HEK293 (cell line): ENCODE measurements around the gene HOTAIR.

ENCODE experiments used
- BCL11A ChIP-seq: fragments of 450-650 bp; formaldehyde crosslinking; IDR thresholded peaks from 2 replicates; pipeline ENCODE4 v1.5.1; 2016; ENCODE audit warnings: low read depth, missing biosample characterization, missing genetic modification characterization
- GLIS2 ChIP-seq: fragments of 450-650 bp; formaldehyde crosslinking; IDR thresholded peaks from 2 replicates; pipeline ENCODE4 v1.5.1; 2016; ENCODE audit warnings: missing biosample characterization, missing genetic modification characterization
- MZF1 ChIP-seq: fragments of 450-650 bp; formaldehyde crosslinking; IDR thresholded peaks from 2 replicates; pipeline ENCODE4 v1.5.1; 2017; ENCODE audit warnings: missing biosample characterization, missing genetic modification characterization, borderline replicate concordance
- SALL2 ChIP-seq: fragments of 450-650 bp; formaldehyde crosslinking; IDR thresholded peaks from 2 replicates; pipeline ENCODE4 v1.5.0; 2017; ENCODE audit warnings: missing biosample characterization, mild to moderate bottlenecking, missing genetic modification characterization, borderline replicate concordance
- SETDB1 ChIP-seq: IDR thresholded peaks from one replicate; pipeline ENCODE4 v1.6.1; 2017; ENCODE audit warnings: mild to moderate bottlenecking, low read length, moderate library complexity, mixed read lengths; ENCODE audit not compliant: insufficient read length
- SP7 ChIP-seq: fragments of 450-650 bp; formaldehyde crosslinking; IDR thresholded peaks from 2 replicates; pipeline ENCODE4 v1.5.1; 2016; ENCODE audit warnings: missing biosample characterization, missing genetic modification characterization
- ZEB2 ChIP-seq: fragments of 450-650 bp; formaldehyde crosslinking; IDR thresholded peaks from 2 replicates; pipeline ENCODE4 v1.5.1; 2016; ENCODE audit warnings: missing biosample characterization, missing genetic modification characterization
- ZFP41 ChIP-seq: fragments of 450-650 bp; formaldehyde crosslinking; IDR thresholded peaks from 2 replicates; pipeline ENCODE4 v1.5.1; 2016; ENCODE audit warnings: missing biosample characterization, missing genetic modification characterization, borderline replicate concordance
- ZNF114 ChIP-seq: fragments of 450-650 bp; formaldehyde crosslinking; IDR thresholded peaks from 2 replicates; pipeline ENCODE4 v1.5.0; 2017; ENCODE audit warnings: missing biosample characterization, missing genetic modification characterization
- ZNF169 ChIP-seq: fragments of 450-650 bp; formaldehyde crosslinking; IDR thresholded peaks from 2 replicates; pipeline ENCODE4 v1.5.1; 2016; ENCODE audit warnings: missing biosample characterization, missing genetic modification characterization
- ZNF211 ChIP-seq: fragments of 450-650 bp; formaldehyde crosslinking; IDR thresholded peaks from 2 replicates; pipeline ENCODE4 v1.5.1; 2016; ENCODE audit warnings: low read depth, missing biosample characterization, missing genetic modification characterization
- ZNF221 ChIP-seq: fragments of 450-650 bp; formaldehyde crosslinking; IDR thresholded peaks from 2 replicates; pipeline ENCODE4 v1.5.1; 2017; ENCODE audit warnings: missing biosample characterization, missing genetic modification characterization, borderline replicate concordance
- ZNF324 ChIP-seq: fragments of 450-650 bp; formaldehyde crosslinking; IDR thresholded peaks from 2 replicates; pipeline ENCODE4 v1.5.1; 2016; ENCODE audit warnings: missing biosample characterization, missing genetic modification characterization
- ZNF391 ChIP-seq: fragments of 450-650 bp; formaldehyde crosslinking; IDR thresholded peaks from 2 replicates; pipeline ENCODE4 v1.5.1; 2016; ENCODE audit warnings: low read depth, missing biosample characterization, missing genetic modification characterization, borderline replicate concordance
- ZNF394 ChIP-seq: fragments of 450-650 bp; formaldehyde crosslinking; IDR thresholded peaks from 2 replicates; pipeline ENCODE4 v1.5.1; 2016; ENCODE audit warnings: missing biosample characterization, missing genetic modification characterization, mild to moderate bottlenecking, moderate library complexity, borderline replicate concordance
- ZNF530 ChIP-seq: fragments of 450-650 bp; formaldehyde crosslinking; IDR thresholded peaks from 2 replicates; pipeline ENCODE4 v1.5.1; 2016; ENCODE audit warnings: low read depth, missing biosample characterization, missing genetic modification characterization
- ZNF677 ChIP-seq: fragments of 450-650 bp; IDR thresholded peaks from 2 replicates; pipeline ENCODE4 v1.5.0; 2018; ENCODE audit warnings: missing biosample characterization, mild to moderate bottlenecking, missing genetic modification characterization, moderate library complexity
- ZNF76 ChIP-seq: fragments of 450-650 bp; formaldehyde crosslinking; IDR thresholded peaks from 2 replicates; pipeline ENCODE4; 2016; ENCODE audit warnings: low read depth, missing biosample characterization, missing genetic modification characterization, borderline replicate concordance
- ZNF791 ChIP-seq: fragments of 450-650 bp; formaldehyde crosslinking; IDR thresholded peaks from 2 replicates; pipeline ENCODE4 v1.5.1; 2016; ENCODE audit warnings: missing biosample characterization, missing genetic modification characterization
- ZNF837 ChIP-seq: fragments of 450-650 bp; formaldehyde crosslinking; IDR thresholded peaks from 2 replicates; pipeline ENCODE4 v1.5.1; 2016; ENCODE audit warnings: missing biosample characterization, missing genetic modification characterization
- TF ChIP-seq, protein P1 (sequence below): fragments of 450-650 bp; formaldehyde crosslinking; IDR thresholded peaks from 2 replicates; pipeline ENCODE4 v1.5.0; 2017; ENCODE audit warnings: missing biosample characterization, missing genetic modification characterization, borderline replicate concordance
- TF ChIP-seq, protein P2 (sequence below): fragments of 450-650 bp; formaldehyde crosslinking; IDR thresholded peaks from 2 replicates; pipeline ENCODE4 v1.5.1; 2016; ENCODE audit warnings: missing biosample characterization, missing genetic modification characterization
- TF ChIP-seq, protein P3 (sequence below): fragments of 450-650 bp; formaldehyde crosslinking; IDR thresholded peaks from 2 replicates; pipeline ENCODE4 v1.5.1; 2017; ENCODE audit warnings: missing biosample characterization, mild to moderate bottlenecking, missing genetic modification characterization, moderate library complexity
- TF ChIP-seq, protein P4 (sequence below): fragments of 450-650 bp; formaldehyde crosslinking; IDR thresholded peaks from 2 replicates; pipeline ENCODE4 v1.5.1; 2016; ENCODE audit warnings: missing biosample characterization, missing genetic modification characterization
- TF ChIP-seq, protein P5 (sequence below): fragments of 450-650 bp; IDR thresholded peaks from 2 replicates; pipeline ENCODE4 v1.5.1; 2018; ENCODE audit warnings: missing biosample characterization, mild to moderate bottlenecking, missing genetic modification characterization
- TF ChIP-seq, protein P6 (sequence below): fragments of 450-650 bp; formaldehyde crosslinking; IDR thresholded peaks from 2 replicates; pipeline ENCODE4 v1.5.1; 2016; ENCODE audit warnings: missing biosample characterization, missing genetic modification characterization
- TF ChIP-seq, protein P7 (sequence below): fragments of 450-650 bp; formaldehyde crosslinking; IDR thresholded peaks from 2 replicates; pipeline ENCODE4 v1.5.1; 2016; ENCODE audit warnings: missing biosample characterization, missing genetic modification characterization

HOTAIR gene

DNA sequence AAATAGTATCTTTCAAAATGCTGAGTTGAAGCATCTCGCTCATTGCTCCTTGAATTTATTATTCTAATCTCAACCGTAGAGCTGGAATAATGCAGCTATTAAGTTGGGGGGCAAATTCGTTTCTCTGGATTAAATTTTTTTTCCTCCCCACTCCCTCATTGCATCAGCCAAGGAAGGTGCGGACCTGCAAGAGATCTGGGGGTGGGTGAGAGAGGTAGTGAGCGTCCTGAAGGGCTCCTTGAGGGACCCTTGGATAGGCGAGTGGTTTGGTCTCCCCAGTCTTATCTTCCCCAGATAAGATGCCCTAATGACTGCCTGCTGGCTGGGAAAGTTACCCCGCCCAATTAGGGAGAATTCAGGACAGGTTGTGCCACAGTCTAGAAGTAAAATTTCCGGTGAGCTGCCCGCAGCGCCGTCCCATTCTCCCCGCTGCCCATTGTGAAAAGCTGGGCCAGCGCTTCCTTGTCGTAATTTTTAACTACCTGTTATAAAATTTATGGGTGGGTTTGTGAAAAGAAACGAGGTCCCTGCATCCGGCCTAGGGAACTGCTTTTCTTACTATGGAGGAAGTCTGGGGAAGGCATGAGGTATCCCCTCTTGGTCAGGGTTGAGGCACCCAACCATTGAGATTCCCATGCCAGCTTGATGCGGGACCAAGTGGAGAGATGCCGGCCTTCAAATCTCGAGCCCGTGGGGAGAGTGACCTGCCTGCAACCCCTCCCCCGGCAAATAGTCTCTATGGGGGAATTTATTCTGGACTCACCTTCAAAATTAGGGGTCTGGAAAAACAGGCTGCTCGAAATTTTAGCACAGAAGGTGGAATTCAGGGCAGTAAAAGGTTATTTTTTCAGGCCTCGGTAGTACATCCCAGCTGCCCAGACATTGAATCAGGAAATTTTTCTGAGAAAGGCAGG, 40.5 kb upstream of the HOTAIR start (continued):
- TF ChIP-seq, protein P1, sequence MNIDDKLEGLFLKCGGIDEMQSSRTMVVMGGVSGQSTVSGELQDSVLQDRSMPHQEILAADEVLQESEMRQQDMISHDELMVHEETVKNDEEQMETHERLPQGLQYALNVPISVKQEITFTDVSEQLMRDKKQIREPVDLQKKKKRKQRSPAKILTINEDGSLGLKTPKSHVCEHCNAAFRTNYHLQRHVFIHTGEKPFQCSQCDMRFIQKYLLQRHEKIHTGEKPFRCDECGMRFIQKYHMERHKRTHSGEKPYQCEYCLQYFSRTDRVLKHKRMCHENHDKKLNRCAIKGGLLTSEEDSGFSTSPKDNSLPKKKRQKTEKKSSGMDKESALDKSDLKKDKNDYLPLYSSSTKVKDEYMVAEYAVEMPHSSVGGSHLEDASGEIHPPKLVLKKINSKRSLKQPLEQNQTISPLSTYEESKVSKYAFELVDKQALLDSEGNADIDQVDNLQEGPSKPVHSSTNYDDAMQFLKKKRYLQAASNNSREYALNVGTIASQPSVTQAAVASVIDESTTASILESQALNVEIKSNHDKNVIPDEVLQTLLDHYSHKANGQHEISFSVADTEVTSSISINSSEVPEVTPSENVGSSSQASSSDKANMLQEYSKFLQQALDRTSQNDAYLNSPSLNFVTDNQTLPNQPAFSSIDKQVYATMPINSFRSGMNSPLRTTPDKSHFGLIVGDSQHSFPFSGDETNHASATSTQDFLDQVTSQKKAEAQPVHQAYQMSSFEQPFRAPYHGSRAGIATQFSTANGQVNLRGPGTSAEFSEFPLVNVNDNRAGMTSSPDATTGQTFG, result no peak
- TF ChIP-seq ZNF530 (tag by site-specific recombination) (no peak), ZNF394 (no peak), SP7 (peak; percentile 64), ZNF324 (tag by site-specific recombination) (no peak), SALL2 (no peak), BCL11A (tag by site-specific recombination) (no peak), SETDB1 (no peak), ZNF221 (tag by site-specific recombination) (no peak), ZNF677 (tag by site-specific recombination) (no peak), ZEB2 (tag by site-specific recombination) (peak; percentile 28; the same call in 1 of the 2 replicates), ZNF391 (no peak), ZNF114 (tag by site-specific recombination) (no peak), ZNF837 (no peak), ZNF76 (tag by site-specific recombination) (no peak), ZNF211 (tag by site-specific recombination) (no peak), ZNF791 (tag by site-specific recombination) (no peak), ZNF169 (tag by site-specific recombination) (no peak), GLIS2 (tag by site-specific recombination) (no peak), ZFP41 (tag by site-specific recombination) (no peak), MZF1 (no peak; the same call in 1 of the 2 replicates)
- TF ChIP-seq, protein P2, sequence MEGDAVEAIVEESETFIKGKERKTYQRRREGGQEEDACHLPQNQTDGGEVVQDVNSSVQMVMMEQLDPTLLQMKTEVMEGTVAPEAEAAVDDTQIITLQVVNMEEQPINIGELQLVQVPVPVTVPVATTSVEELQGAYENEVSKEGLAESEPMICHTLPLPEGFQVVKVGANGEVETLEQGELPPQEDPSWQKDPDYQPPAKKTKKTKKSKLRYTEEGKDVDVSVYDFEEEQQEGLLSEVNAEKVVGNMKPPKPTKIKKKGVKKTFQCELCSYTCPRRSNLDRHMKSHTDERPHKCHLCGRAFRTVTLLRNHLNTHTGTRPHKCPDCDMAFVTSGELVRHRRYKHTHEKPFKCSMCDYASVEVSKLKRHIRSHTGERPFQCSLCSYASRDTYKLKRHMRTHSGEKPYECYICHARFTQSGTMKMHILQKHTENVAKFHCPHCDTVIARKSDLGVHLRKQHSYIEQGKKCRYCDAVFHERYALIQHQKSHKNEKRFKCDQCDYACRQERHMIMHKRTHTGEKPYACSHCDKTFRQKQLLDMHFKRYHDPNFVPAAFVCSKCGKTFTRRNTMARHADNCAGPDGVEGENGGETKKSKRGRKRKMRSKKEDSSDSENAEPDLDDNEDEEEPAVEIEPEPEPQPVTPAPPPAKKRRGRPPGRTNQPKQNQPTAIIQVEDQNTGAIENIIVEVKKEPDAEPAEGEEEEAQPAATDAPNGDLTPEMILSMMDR, result no peak
- TF ChIP-seq, protein P3, sequence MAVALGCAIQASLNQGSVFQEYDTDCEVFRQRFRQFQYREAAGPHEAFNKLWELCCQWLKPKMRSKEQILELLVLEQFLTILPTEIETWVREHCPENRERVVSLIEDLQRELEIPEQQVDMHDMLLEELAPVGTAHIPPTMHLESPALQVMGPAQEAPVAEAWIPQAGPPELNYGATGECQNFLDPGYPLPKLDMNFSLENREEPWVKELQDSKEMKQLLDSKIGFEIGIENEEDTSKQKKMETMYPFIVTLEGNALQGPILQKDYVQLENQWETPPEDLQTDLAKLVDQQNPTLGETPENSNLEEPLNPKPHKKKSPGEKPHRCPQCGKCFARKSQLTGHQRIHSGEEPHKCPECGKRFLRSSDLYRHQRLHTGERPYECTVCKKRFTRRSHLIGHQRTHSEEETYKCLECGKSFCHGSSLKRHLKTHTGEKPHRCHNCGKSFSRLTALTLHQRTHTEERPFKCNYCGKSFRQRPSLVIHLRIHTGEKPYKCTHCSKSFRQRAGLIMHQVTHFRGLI (tag by site-specific recombination), result no peak
- TF ChIP-seq, protein P4, sequence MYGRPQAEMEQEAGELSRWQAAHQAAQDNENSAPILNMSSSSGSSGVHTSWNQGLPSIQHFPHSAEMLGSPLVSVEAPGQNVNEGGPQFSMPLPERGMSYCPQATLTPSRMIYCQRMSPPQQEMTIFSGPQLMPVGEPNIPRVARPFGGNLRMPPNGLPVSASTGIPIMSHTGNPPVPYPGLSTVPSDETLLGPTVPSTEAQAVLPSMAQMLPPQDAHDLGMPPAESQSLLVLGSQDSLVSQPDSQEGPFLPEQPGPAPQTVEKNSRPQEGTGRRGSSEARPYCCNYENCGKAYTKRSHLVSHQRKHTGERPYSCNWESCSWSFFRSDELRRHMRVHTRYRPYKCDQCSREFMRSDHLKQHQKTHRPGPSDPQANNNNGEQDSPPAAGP (tag by site-specific recombination), result no peak
- TF ChIP-seq, protein P5, sequence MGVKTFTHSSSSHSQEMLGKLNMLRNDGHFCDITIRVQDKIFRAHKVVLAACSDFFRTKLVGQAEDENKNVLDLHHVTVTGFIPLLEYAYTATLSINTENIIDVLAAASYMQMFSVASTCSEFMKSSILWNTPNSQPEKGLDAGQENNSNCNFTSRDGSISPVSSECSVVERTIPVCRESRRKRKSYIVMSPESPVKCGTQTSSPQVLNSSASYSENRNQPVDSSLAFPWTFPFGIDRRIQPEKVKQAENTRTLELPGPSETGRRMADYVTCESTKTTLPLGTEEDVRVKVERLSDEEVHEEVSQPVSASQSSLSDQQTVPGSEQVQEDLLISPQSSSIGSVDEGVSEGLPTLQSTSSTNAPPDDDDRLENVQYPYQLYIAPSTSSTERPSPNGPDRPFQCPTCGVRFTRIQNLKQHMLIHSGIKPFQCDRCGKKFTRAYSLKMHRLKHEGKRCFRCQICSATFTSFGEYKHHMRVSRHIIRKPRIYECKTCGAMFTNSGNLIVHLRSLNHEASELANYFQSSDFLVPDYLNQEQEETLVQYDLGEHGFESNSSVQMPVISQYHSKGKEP (tag by site-specific recombination), result 0 out of 2 replicates have a peak, but pooled peaks have one; percentile 46
- TF ChIP-seq, protein P6, sequence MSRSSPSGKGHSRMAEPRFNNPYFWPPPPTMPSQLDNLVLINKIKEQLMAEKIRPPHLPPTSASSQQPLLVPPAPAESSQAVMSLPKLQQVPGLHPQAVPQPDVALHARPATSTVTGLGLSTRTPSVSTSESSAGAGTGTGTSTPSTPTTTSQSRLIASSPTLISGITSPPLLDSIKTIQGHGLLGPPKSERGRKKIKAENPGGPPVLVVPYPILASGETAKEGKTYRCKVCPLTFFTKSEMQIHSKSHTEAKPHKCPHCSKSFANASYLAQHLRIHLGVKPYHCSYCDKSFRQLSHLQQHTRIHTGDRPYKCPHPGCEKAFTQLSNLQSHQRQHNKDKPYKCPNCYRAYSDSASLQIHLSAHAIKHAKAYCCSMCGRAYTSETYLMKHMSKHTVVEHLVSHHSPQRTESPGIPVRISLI (tag by site-specific recombination), result no peak
- TF ChIP-seq, protein P7, sequence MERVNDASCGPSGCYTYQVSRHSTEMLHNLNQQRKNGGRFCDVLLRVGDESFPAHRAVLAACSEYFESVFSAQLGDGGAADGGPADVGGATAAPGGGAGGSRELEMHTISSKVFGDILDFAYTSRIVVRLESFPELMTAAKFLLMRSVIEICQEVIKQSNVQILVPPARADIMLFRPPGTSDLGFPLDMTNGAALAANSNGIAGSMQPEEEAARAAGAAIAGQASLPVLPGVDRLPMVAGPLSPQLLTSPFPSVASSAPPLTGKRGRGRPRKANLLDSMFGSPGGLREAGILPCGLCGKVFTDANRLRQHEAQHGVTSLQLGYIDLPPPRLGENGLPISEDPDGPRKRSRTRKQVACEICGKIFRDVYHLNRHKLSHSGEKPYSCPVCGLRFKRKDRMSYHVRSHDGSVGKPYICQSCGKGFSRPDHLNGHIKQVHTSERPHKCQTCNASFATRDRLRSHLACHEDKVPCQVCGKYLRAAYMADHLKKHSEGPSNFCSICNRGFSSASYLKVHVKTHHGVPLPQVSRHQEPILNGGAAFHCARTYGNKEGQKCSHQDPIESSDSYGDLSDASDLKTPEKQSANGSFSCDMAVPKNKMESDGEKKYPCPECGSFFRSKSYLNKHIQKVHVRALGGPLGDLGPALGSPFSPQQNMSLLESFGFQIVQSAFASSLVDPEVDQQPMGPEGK (tag by site-specific recombination), result peak; percentile 39; the same call in 1 of the 2 replicates
